NCI-H524 (cell line): ENCODE data around the gene RAB11FIP4.

Source experiments
- DNase-seq, 2 experiments: peaks; one replicate each; lab custom pipeline; 2025; lab: John Stamatoyannopoulos, UW

RAB11FIP4 gene

GRCh38 chr17:31487063-31487647, 95.7 kb downstream of the RAB11FIP4 start:
- no peak for DNase-seq

GRCh38 chr17:31487648-31488263, 96.3 kb downstream of the RAB11FIP4 start:
- DNase-seq = peak; percentile 71 to 94

- DNase-seq = peak; percentile 14 to 24
Observed at GRCh38 chr17:31488264-31488981, 96.9 kb downstream of the RAB11FIP4 start.

- DNase-seq = no peak
Observed at GRCh38 chr17:31488982-31489294, 97.5 kb downstream of the RAB11FIP4 start.

- no peak for DNase-seq
Observed at GRCh38 chr17:31489295-31490018, 98.0 kb downstream of the RAB11FIP4 start.

GRCh38 chr17:31490019-31490650, 98.7 kb downstream of the RAB11FIP4 start:
- DNase-seq = peak; percentile 47 to 67

GRCh38 chr17:31490671-31491375, 99.3 kb downstream of the RAB11FIP4 start:
- no peak for DNase-seq

- DNase-seq = no peak
Observed at GRCh38 chr17:31491376-31492131, 100.1 kb downstream of the RAB11FIP4 start.

- no peak for DNase-seq
Observed at GRCh38 chr17:31492206-31492605, 100.7 kb downstream of the RAB11FIP4 start.

GRCh38 chr17:31492880-31493655, 101.6 kb downstream of the RAB11FIP4 start:
- no peak for DNase-seq

GRCh38 chr17:31493656-31494155, 102.2 kb downstream of the RAB11FIP4 start:
- no peak for DNase-seq

GRCh38 chr17:31494259-31495021, 103.0 kb downstream of the RAB11FIP4 start:
- peak; percentile 56 to 70 for DNase-seq

GRCh38 chr17:31495022-31495885, 103.8 kb downstream of the RAB11FIP4 start:
- peak; percentile 89 to 95 for DNase-seq

GRCh38 chr17:31496097-31496496, 104.6 kb downstream of the RAB11FIP4 start:
- DNase-seq = no peak

- DNase-seq = no peak
Observed at GRCh38 chr17:31496601-31497000, 105.1 kb downstream of the RAB11FIP4 start.

GRCh38 chr17:31497431-31497830, 106.0 kb downstream of the RAB11FIP4 start:
- DNase-seq = no peak

GRCh38 chr17:31497994-31498826, 106.7 kb downstream of the RAB11FIP4 start:
- no peak for DNase-seq
